HepG2 (cell line): ENCODE data around the gene CTF1. TPM values are rescaled to one million over a fixed set of nuclear protein-coding genes. Genes with fewer than 3 reads are reported as not detected.

ENCODE experiments used
- ATM ChIP-seq: fragments of 450-650 bp; IDR thresholded peaks from 2 replicates; pipeline ENCODE4 v1.7.1; 2017; ENCODE audit warnings: mild to moderate bottlenecking, borderline replicate concordance
- ETV5 ChIP-seq: IDR thresholded peaks from 2 replicates; pipeline ENCODE4 v1.6.1; 2018; ENCODE audit warnings: missing biosample characterization, missing genetic modification reagents, inconsistent platforms, borderline replicate concordance
- GABPB1 ChIP-seq: IDR thresholded peaks from 2 replicates; pipeline ENCODE4 v1.6.1; 2016; ENCODE audit warnings: mild to moderate bottlenecking, missing genetic modification reagents, moderate library complexity, missing compliant biosample characterization
- HDAC6 ChIP-seq: fragments of 200-600 bp; sonication (generic); IDR thresholded peaks from 2 replicates; pipeline ENCODE4 v1.7.0; 2017; ENCODE audit warnings: mild to moderate bottlenecking, antibody characterized with exemption, low read length, low read depth
- HOXA7 ChIP-seq: sonication (generic); formaldehyde crosslinking; IDR thresholded peaks from 2 replicates; pipeline ENCODE4 v1.8.1; 2022; ENCODE audit warnings: mild to moderate bottlenecking, missing genetic modification reagents, moderate library complexity
- HOXA9 ChIP-seq: sonication (generic); formaldehyde crosslinking; IDR thresholded peaks from 2 replicates; pipeline ENCODE4 v1.8.1; 2022; ENCODE audit warnings: missing genetic modification reagents, mild to moderate bottlenecking, moderate library complexity, borderline replicate concordance
- KLF11 ChIP-seq: IDR thresholded peaks from 2 replicates; pipeline ENCODE4 v1.6.1; 2016; ENCODE audit warnings: missing compliant biosample characterization
- RAD21 ChIP-seq: fragments of 450-650 bp; formaldehyde crosslinking; IDR thresholded peaks from 2 replicates; pipeline ENCODE4 v1.5.0; 2020; ENCODE audit warnings: mild to moderate bottlenecking
- RNF2 ChIP-seq: fragments of 450-650 bp; conservative IDR thresholded peaks from 2 replicates; pipeline ENCODE4 v1.6.1; 2016; ENCODE audit warnings: low read depth
- SIX1 ChIP-seq: sonication (generic); formaldehyde crosslinking; IDR thresholded peaks from 2 replicates; pipeline ENCODE4 v1.4.0; 2020; ENCODE audit warnings: missing genetic modification reagents, borderline replicate concordance
- TAF1 ChIP-seq: sonication (generic); formaldehyde crosslinking; IDR thresholded peaks from 2 replicates; pipeline ENCODE4 v1.4.0; 2020; ENCODE audit warnings: missing genetic modification reagents
- ZNF564 ChIP-seq: sonication (generic); formaldehyde crosslinking; IDR thresholded peaks from 2 replicates; pipeline ENCODE4 v1.8.1; 2023; ENCODE audit warnings: mild to moderate bottlenecking, missing genetic modification reagents
- ZNF569 ChIP-seq: sonication (generic); formaldehyde crosslinking; IDR thresholded peaks from 2 replicates; pipeline ENCODE4 v1.5.0; 2020; ENCODE audit warnings: mild to moderate bottlenecking, missing genetic modification reagents, moderate library complexity, borderline replicate concordance
- ZNF747 ChIP-seq: sonication (generic); formaldehyde crosslinking; IDR thresholded peaks from 2 replicates; pipeline ENCODE4 v1.8.1; 2023; ENCODE audit warnings: missing genetic modification reagents, mild to moderate bottlenecking, borderline replicate concordance
- polyA plus RNA-seq, 8 experiments: library from polyadenylated mRNA; depleted of rRNA in 3 of 8; stranded (reverse) in 7 of 8; unstranded in 1 of 8; fragments of >200 nt; fragmentation: Illumina TruSeq in 4 of 8; extraction: Trizol in 4 of 8; gene quantifications; 2 replicates each; pipeline versions ENCODE4 v1.2.1 to v1.2.3, GENCODE V29; 2011 to 2016; ENCODE audit warnings: low read depth in 4 of 8, missing spikeins in 1 of 8, mixed read lengths in 1 of 8; ENCODE audit not compliant: insufficient read depth in 1 of 8
- total RNA-seq, 5 experiments: library from RNA; depleted of rRNA; stranded (reverse); fragments of >200 nt; fragmentation: Illumina TruSeq; extraction: Trizol; gene quantifications; 2 replicates each; pipeline ENCODE4 v1.2.3, GENCODE V29; 2016; ENCODE audit warnings: low read depth in 1 of 5
- TF ChIP-seq, protein P1 (sequence below): sonication (generic); formaldehyde crosslinking; IDR thresholded peaks from 2 replicates; pipeline ENCODE4 v1.5.0; 2020; ENCODE audit warnings: mild to moderate bottlenecking, missing genetic modification reagents, borderline replicate concordance
- TF ChIP-seq, protein P2 (sequence below): IDR thresholded peaks from 2 replicates; pipeline ENCODE4 v1.6.1; 2016
- TF ChIP-seq, protein P3 (sequence below): sonication (generic); formaldehyde crosslinking; IDR thresholded peaks from 2 replicates; pipeline ENCODE4 v1.8.0; 2022; ENCODE audit warnings: mild to moderate bottlenecking, missing genetic modification reagents
- TF ChIP-seq, protein P4 (sequence below): IDR thresholded peaks from 2 replicates; pipeline ENCODE4 v1.6.1; 2012; ENCODE audit warnings: low read depth, low read length, improper control_type of control experiment

The CTF1 gene
- total and polyA plus RNA-seq, 2 of the 13 experiments (the other 11 are each of a cell fraction or from before 2014, with no cell fraction given): 0.13 to 1.8 TPM

DNA sequence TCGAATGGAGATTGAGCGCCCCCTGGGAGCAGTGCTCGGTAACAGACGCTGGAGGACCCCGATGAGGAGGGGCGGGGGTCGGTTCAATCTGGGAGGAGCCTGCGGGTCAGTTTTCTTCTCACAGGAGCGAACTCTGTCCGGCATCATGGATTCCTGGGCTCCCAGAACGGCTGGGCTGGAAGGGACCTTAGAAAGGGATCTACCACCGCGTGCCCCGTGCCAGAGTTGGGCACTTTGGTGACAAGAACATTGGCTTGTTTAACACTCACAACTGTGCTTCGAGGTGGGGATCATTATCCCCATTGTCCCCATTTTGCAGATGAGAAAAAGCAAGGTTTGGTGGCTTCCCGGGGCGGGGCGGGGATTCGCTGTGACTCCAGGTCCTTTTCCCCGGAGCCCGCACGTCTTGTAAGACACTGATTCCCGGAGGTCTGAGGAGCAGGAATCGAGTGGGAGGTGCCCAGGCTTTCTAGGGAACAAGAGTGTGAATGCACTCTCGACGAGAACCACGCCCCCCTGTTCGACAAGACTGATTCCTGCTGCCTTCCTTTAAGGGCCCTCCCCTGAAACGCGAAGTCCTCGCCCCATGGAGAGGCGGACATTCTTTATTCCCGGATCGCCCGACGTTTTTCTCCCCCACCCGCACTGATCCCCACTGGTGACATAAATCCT lies 25.5 kb downstream of the CTF1 start (continued):
- TF ChIP-seq, protein P1, sequence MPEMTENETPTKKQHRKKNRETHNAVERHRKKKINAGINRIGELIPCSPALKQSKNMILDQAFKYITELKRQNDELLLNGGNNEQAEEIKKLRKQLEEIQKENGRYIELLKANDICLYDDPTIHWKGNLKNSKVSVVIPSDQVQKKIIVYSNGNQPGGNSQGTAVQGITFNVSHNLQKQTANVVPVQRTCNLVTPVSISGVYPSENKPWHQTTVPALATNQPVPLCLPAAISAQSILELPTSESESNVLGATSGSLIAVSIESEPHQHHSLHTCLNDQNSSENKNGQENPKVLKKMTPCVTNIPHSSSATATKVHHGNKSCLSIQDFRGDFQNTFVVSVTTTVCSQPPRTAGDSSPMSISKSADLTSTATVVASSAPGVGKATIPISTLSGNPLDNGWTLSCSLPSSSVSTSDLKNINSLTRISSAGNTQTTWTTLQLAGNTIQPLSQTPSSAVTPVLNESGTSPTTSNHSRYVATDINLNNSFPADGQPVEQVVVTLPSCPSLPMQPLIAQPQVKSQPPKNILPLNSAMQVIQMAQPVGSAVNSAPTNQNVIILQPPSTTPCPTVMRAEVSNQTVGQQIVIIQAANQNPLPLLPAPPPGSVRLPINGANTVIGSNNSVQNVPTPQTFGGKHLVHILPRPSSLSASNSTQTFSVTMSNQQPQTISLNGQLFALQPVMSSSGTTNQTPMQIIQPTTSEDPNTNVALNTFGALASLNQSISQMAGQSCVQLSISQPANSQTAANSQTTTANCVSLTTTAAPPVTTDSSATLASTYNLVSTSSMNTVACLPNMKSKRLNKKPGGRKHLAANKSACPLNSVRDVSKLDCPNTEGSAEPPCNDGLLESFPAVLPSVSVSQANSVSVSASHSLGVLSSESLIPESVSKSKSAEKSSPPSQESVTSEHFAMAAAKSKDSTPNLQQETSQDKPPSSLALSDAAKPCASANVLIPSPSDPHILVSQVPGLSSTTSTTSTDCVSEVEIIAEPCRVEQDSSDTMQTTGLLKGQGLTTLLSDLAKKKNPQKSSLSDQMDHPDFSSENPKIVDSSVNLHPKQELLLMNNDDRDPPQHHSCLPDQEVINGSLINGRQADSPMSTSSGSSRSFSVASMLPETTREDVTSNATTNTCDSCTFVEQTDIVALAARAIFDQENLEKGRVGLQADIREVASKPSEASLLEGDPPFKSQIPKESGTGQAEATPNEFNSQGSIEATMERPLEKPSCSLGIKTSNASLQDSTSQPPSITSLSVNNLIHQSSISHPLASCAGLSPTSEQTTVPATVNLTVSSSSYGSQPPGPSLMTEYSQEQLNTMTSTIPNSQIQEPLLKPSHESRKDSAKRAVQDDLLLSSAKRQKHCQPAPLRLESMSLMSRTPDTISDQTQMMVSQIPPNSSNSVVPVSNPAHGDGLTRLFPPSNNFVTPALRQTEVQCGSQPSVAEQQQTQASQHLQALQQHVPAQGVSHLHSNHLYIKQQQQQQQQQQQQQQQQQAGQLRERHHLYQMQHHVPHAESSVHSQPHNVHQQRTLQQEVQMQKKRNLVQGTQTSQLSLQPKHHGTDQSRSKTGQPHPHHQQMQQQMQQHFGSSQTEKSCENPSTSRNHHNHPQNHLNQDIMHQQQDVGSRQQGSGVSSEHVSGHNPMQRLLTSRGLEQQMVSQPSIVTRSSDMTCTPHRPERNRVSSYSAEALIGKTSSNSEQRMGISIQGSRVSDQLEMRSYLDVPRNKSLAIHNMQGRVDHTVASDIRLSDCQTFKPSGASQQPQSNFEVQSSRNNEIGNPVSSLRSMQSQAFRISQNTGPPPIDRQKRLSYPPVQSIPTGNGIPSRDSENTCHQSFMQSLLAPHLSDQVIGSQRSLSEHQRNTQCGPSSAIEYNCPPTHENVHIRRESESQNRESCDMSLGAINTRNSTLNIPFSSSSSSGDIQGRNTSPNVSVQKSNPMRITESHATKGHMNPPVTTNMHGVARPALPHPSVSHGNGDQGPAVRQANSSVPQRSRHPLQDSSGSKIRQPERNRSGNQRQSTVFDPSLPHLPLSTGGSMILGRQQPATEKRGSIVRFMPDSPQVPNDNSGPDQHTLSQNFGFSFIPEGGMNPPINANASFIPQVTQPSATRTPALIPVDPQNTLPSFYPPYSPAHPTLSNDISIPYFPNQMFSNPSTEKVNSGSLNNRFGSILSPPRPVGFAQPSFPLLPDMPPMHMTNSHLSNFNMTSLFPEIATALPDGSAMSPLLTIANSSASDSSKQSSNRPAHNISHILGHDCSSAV (CRISPR knock-in tag): 0 out of 2 replicates have a peak, but pooled peaks have one; percentile 56
- TF ChIP-seq KLF11 (CRISPR knock-in tag): no peak
- TF ChIP-seq, protein P2, sequence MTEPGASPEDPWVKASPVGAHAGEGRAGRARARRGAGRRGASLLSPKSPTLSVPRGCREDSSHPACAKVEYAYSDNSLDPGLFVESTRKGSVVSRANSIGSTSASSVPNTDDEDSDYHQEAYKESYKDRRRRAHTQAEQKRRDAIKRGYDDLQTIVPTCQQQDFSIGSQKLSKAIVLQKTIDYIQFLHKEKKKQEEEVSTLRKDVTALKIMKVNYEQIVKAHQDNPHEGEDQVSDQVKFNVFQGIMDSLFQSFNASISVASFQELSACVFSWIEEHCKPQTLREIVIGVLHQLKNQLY (CRISPR knock-in tag): no peak
- TF ChIP-seq, protein P3, sequence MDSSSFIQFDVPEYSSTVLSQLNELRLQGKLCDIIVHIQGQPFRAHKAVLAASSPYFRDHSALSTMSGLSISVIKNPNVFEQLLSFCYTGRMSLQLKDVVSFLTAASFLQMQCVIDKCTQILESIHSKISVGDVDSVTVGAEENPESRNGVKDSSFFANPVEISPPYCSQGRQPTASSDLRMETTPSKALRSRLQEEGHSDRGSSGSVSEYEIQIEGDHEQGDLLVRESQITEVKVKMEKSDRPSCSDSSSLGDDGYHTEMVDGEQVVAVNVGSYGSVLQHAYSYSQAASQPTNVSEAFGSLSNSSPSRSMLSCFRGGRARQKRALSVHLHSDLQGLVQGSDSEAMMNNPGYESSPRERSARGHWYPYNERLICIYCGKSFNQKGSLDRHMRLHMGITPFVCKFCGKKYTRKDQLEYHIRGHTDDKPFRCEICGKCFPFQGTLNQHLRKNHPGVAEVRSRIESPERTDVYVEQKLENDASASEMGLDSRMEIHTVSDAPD (CRISPR knock-in tag): no peak
- TF ChIP-seq, protein P4, sequence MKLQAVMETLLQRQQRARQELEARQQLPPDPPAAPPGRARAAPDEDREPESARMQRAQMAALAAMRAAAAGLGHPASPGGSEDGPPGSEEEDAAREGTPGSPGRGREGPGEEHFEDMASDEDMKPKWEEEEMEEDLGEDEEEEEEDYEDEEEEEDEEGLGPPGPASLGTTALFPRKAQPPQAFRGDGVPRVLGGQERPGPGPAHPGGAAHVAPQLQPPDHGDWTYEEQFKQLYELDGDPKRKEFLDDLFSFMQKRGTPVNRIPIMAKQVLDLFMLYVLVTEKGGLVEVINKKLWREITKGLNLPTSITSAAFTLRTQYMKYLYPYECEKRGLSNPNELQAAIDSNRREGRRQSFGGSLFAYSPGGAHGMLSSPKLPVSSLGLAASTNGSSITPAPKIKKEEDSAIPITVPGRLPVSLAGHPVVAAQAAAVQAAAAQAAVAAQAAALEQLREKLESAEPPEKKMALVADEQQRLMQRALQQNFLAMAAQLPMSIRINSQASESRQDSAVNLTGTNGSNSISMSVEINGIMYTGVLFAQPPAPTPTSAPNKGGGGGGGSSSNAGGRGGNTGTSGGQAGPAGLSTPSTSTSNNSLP: no peak; the same call in 1 of the 2 replicates
- TF ChIP-seq GABPB1 (CRISPR knock-in tag): no peak; the same call in 1 of the 2 replicates
- no peak for TF ChIP-seq ZNF569
- TF ChIP-seq HDAC6: no peak
- no peak for TF ChIP-seq ATM
- no peak for TF ChIP-seq SIX1 (CRISPR knock-in tag)
- TF ChIP-seq HOXA7 (CRISPR knock-in tag): no peak
- 0 out of 2 replicates have a peak, but pooled peaks have one; percentile 43 for TF ChIP-seq ZNF564 (CRISPR knock-in tag)
- peak; percentile 94 for TF ChIP-seq RAD21 (CRISPR knock-in tag)
- peak; percentile 36 for TF ChIP-seq TAF1 (CRISPR knock-in tag)
- peak; percentile 28 for TF ChIP-seq ZNF747 (CRISPR knock-in tag)
- TF ChIP-seq HOXA9 (CRISPR knock-in tag): no peak
- TF ChIP-seq ETV5 (CRISPR knock-in tag): no peak
- peak; percentile 64; the same call in 1 of the 2 replicates for TF ChIP-seq RNF2
